Osteoblast (primary cell): ENCODE data around the gene ST6GALNAC3. TPM values are rescaled to one million over a fixed set of nuclear protein-coding genes. Genes with fewer than 3 reads are reported as not detected.

Experiments used
- DNase-seq: peaks from one replicate; pipeline ENCODE4 v3.0.0; 2011; ENCODE audit warnings: low spot score, mixed read lengths; ENCODE audit not compliant: insufficient read length; ENCODE audit errors: missing footprints
- H2AFZ ChIP-seq: 2 replicates; pipeline ENCODE4 v1.6.0; 2011; ENCODE audit warnings: mild to moderate bottlenecking, low read length
- H3K27ac ChIP-seq: 2 replicates; pipeline ENCODE4 v1.5.1; 2011; ENCODE audit warnings: mild to moderate bottlenecking, low read depth, low read length, moderate library complexity
- H3K27me3 ChIP-seq: 2 replicates; pipeline ENCODE4 v1.6.0; 2012; ENCODE audit warnings: mild to moderate bottlenecking, control low read depth, inconsistent platforms, low read length, moderate library complexity; ENCODE audit not compliant: insufficient read depth
- H3K36me3 ChIP-seq: 2 replicates; pipeline ENCODE4 v1.5.1; 2011; ENCODE audit warnings: mild to moderate bottlenecking, low read length, control low read depth, moderate library complexity; ENCODE audit not compliant: insufficient read depth
- H3K4me1 ChIP-seq: 2 replicates; pipeline ENCODE4 v1.5.1; 2011; ENCODE audit warnings: mild to moderate bottlenecking, low read length, control low read depth, moderate library complexity; ENCODE audit not compliant: insufficient read depth
- H3K4me2 ChIP-seq: 2 replicates; pipeline ENCODE4 v1.6.0; 2011; ENCODE audit warnings: mild to moderate bottlenecking, low read length; ENCODE audit not compliant: insufficient read depth
- H3K4me3 ChIP-seq: fragments of 200-600 bp; sonication (generic); 3 replicates; pipeline ENCODE4 v1.5.1; 2012; ENCODE audit warnings: mild to moderate bottlenecking, low read length, inconsistent platforms; ENCODE audit not compliant: insufficient read depth
- H3K79me2 ChIP-seq: 2 replicates; pipeline ENCODE4 v1.6.0; 2012; ENCODE audit warnings: mild to moderate bottlenecking, low read length, control low read depth, inconsistent platforms; ENCODE audit not compliant: insufficient read depth
- H3K9me3 ChIP-seq: 2 replicates; pipeline ENCODE4 v1.5.1; 2011; ENCODE audit warnings: low read depth, low read length, control low read depth
- H4K20me1 ChIP-seq: 2 replicates; pipeline ENCODE4 v1.6.0; 2012; ENCODE audit warnings: mild to moderate bottlenecking, low read length, control low read depth; ENCODE audit not compliant: insufficient read depth
- total RNA-seq: library from RNA; depleted of rRNA; stranded (reverse); fragments of >200 nt; gene quantifications from 2 replicates; pipeline ENCODE4 v1.2.3, GENCODE V29; 2012
- TF ChIP-seq, protein P1 (sequence below): IDR thresholded peaks from 2 replicates; pipeline ENCODE4 v1.5.1; 2011; ENCODE audit warnings: mild to moderate bottlenecking, low read depth, low read length, moderate library complexity; ENCODE audit errors: extremely low read depth

Gene ST6GALNAC3
- total RNA-seq, 1 donor = not detected

DNA sequence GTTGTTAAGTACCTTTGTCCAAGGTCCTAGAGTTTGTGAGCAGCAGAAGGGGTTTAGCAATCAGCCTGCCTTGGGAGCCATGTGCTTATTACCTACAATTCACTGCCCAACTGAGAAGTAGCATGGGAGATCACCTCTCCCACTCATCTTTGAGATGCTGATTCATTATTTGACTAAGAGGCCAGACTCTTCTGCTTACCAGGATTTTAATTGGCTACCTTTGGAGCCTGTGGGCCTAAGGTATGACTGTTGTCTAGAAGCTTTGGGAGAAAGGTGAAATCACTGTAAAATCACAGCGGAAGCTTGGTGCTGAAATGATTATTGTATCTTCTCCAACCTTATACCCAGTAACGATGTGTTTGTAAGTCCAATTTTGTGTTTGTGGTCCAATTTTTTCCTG lies 213.4 kb downstream of the ST6GALNAC3 start:
- TF ChIP-seq, protein P1, sequence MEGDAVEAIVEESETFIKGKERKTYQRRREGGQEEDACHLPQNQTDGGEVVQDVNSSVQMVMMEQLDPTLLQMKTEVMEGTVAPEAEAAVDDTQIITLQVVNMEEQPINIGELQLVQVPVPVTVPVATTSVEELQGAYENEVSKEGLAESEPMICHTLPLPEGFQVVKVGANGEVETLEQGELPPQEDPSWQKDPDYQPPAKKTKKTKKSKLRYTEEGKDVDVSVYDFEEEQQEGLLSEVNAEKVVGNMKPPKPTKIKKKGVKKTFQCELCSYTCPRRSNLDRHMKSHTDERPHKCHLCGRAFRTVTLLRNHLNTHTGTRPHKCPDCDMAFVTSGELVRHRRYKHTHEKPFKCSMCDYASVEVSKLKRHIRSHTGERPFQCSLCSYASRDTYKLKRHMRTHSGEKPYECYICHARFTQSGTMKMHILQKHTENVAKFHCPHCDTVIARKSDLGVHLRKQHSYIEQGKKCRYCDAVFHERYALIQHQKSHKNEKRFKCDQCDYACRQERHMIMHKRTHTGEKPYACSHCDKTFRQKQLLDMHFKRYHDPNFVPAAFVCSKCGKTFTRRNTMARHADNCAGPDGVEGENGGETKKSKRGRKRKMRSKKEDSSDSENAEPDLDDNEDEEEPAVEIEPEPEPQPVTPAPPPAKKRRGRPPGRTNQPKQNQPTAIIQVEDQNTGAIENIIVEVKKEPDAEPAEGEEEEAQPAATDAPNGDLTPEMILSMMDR = no peak
- no peak overlapping the region for H3K27ac ChIP-seq
- H3K79me2 ChIP-seq = no peaks in the 10 kb centered on the region
- H3K4me2 ChIP-seq = no peak overlapping the region
- no peaks in the 10 kb centered on the region for H3K4me1 ChIP-seq
- no peaks in the 10 kb centered on the region for H3K36me3 ChIP-seq
- no peak for DNase-seq
- no peak overlapping the region for H3K4me3 ChIP-seq
- H4K20me1 ChIP-seq = no peaks in the 10 kb centered on the region
- H3K9me3 ChIP-seq = no peaks in the 10 kb centered on the region
- H3K27me3 ChIP-seq = no peaks in the 10 kb centered on the region
- no peak overlapping the region for H2AFZ ChIP-seq

DNA sequence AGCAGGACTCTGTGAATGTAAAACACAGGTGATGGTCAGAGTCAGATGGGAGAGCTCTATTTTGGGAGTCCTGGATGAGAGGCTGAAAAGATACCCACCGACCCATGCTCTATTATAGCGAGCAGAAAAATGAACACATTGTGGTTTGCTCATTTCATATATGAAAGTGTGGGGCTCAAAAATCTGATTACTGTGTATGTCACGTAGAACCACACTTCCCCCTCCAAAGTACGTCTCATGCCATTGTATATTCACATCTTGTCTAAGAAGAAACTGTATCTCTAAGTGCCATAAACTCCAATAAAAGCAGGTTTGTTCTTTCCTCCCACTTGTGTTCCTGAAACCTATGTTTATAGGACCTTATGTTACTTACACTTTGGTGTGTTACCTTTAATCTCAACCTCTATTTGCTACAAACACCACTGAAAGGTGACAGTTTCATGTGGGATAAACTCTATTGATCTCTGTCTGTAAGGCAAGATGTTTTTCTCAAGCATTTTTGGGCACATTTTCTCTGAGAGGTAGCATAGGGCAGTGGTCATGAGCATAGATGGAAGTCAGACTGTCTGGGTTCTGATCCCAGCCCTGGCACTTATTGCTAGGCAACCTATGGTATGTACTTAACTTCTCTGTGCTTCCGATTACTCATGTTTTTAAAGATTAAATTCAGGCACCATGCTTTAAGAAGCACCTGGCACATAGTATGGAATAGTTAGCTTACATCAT lies 214.4 kb downstream of the ST6GALNAC3 start:
- Histone ChIP-seq H3K4me1 (no peaks in the 10 kb centered on the region), H4K20me1 (no peaks in the 10 kb centered on the region), H3K79me2 (no peaks in the 10 kb centered on the region), H2AFZ (no peak overlapping the region), H3K36me3 (no peaks in the 10 kb centered on the region), H3K27me3 (no peaks in the 10 kb centered on the region), H3K27ac (no peak overlapping the region), H3K4me3 (no peak overlapping the region), H3K4me2 (no peak overlapping the region), H3K9me3 (no peaks in the 10 kb centered on the region)
- no peak for DNase-seq
- TF ChIP-seq, protein P1 = no peak

DNA sequence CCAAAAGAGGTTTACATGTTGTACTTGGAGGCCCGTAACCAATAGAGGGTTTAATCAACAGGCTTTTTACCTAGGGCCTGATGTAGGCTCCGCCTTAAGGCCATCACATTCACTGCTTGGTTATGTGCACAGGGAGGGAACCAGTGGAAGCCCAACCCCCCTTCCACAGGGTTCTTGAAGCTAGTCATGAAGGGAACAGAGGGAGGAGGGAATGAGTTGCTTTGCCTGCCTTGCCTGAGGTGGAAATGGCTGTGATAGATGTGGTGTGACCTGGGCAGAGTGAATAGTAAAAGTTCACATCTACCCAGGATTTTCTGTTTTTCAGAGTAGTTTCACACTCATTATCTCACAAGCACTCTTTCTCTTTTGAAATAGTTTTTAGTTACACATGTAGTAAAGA lies 215.1 kb downstream of the ST6GALNAC3 start:
- Histone ChIP-seq H3K27me3 (no peaks in the 10 kb centered on the region), H3K27ac (no peak overlapping the region), H3K9me3 (no peaks in the 10 kb centered on the region), H3K4me2 (no peak overlapping the region), H3K36me3 (no peaks in the 10 kb centered on the region), H3K79me2 (no peaks in the 10 kb centered on the region), H3K4me3 (no peak overlapping the region), H4K20me1 (no peaks in the 10 kb centered on the region), H3K4me1 (no peaks in the 10 kb centered on the region), H2AFZ (no peak overlapping the region)
- no peak for DNase-seq
- TF ChIP-seq, protein P1 = no peak

DNA sequence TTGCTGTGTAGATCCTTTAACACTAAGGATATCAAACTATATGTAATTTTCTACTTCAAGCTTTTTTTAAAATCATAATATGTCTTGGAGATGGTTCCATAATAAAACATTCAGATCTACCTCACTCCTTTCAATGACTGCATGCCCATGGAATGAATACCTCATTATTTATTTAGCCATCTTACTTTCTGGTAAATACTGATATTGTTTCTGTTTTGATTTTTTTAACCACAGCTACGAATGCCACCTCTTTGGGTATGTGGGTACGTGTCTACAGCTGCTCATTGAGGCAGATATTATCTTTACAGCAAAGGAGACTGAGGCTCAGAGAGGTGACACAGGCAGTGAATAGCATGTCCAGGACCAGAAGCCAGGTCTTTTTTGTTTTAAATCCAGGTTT lies 215.7 kb downstream of the ST6GALNAC3 start:
- no peak overlapping the region for H2AFZ ChIP-seq
- H3K4me2 ChIP-seq = no peak overlapping the region
- DNase-seq = no peak
- H3K36me3 ChIP-seq = no peaks in the 10 kb centered on the region
- no peak overlapping the region for H3K4me3 ChIP-seq
- H4K20me1 ChIP-seq = no peaks in the 10 kb centered on the region
- H3K27me3 ChIP-seq = no peaks in the 10 kb centered on the region
- H3K79me2 ChIP-seq = no peaks in the 10 kb centered on the region
- H3K9me3 ChIP-seq = no peaks in the 10 kb centered on the region
- no peaks in the 10 kb centered on the region for H3K4me1 ChIP-seq
- H3K27ac ChIP-seq = no peak overlapping the region
- TF ChIP-seq, protein P1 = no peak
